Vagina (tissue), 2 donors: ENCODE measurements around the gene CTNNB1.

ENCODE experiments used
- POLR2A ChIP-seq, 2 donors: fragments of 450-650 bp; IDR thresholded peaks; one replicate each; pipeline ENCODE4 v1.6.1; 2017; ENCODE audit warnings: antibody characterized with exemption in 2 of 2, mild to moderate bottlenecking in 2 of 2, moderate library complexity in 2 of 2
- POLR2AphosphoS5 ChIP-seq, 2 donors: sonication (generic); formaldehyde crosslinking; IDR thresholded peaks; one replicate each; pipeline ENCODE4 v1.9.0; 2017; ENCODE audit warnings: antibody characterized with exemption in 2 of 2, mild to moderate bottlenecking in 2 of 2, low read depth in 1 of 2; ENCODE audit not compliant: insufficient read depth in 1 of 2
- TF ChIP-seq, protein P1 (sequence below), 3 experiments: fragments of 450-650 bp in 2 of 3; fragments of 200-600 bp in 1 of 3; sonication (generic) in 1 of 3; IDR thresholded peaks; one replicate each; pipeline ENCODE4 v1.5.1; 2017 to 2019; ENCODE audit warnings: antibody characterized with exemption in 3 of 3, mild to moderate bottlenecking in 2 of 3, moderate library complexity in 2 of 3

- TF ChIP-seq, protein P1, sequence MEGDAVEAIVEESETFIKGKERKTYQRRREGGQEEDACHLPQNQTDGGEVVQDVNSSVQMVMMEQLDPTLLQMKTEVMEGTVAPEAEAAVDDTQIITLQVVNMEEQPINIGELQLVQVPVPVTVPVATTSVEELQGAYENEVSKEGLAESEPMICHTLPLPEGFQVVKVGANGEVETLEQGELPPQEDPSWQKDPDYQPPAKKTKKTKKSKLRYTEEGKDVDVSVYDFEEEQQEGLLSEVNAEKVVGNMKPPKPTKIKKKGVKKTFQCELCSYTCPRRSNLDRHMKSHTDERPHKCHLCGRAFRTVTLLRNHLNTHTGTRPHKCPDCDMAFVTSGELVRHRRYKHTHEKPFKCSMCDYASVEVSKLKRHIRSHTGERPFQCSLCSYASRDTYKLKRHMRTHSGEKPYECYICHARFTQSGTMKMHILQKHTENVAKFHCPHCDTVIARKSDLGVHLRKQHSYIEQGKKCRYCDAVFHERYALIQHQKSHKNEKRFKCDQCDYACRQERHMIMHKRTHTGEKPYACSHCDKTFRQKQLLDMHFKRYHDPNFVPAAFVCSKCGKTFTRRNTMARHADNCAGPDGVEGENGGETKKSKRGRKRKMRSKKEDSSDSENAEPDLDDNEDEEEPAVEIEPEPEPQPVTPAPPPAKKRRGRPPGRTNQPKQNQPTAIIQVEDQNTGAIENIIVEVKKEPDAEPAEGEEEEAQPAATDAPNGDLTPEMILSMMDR (IDR thresholded peaks at IDR 0.05), result no peak
- TF ChIP-seq POLR2A (IDR thresholded peaks at IDR 0.05) (no peak), POLR2AphosphoS5 (IDR thresholded peaks at IDR 0.05; ENCODE audit: insufficient read depth in 1 of 2, low read depth in 1 of 2) (no peak)
Observed at GRCh38 chr3:41195946-41196345, 3.4 kb upstream of the CTNNB1 start.
